M059J (cell line): ENCODE measurements around the gene SORCS3. TPM values are rescaled to one million over a fixed set of nuclear protein-coding genes. Genes with fewer than 3 reads are reported as not detected.

Source experiments
- DNase-seq: peaks from one replicate; pipeline ENCODE4 v3.0.0-alpha.2; 2012; ENCODE audit warnings: low read depth
- total RNA-seq: library from RNA; depleted of rRNA; stranded (reverse); fragments of >200 nt; shearing (Covaris generic); gene quantifications from 2 replicates; pipeline ENCODE4 v1.2.3, GENCODE V29; 2014

SORCS3 gene
- total RNA-seq, 1 experiment from 2014 or later, result not detected

DNA sequence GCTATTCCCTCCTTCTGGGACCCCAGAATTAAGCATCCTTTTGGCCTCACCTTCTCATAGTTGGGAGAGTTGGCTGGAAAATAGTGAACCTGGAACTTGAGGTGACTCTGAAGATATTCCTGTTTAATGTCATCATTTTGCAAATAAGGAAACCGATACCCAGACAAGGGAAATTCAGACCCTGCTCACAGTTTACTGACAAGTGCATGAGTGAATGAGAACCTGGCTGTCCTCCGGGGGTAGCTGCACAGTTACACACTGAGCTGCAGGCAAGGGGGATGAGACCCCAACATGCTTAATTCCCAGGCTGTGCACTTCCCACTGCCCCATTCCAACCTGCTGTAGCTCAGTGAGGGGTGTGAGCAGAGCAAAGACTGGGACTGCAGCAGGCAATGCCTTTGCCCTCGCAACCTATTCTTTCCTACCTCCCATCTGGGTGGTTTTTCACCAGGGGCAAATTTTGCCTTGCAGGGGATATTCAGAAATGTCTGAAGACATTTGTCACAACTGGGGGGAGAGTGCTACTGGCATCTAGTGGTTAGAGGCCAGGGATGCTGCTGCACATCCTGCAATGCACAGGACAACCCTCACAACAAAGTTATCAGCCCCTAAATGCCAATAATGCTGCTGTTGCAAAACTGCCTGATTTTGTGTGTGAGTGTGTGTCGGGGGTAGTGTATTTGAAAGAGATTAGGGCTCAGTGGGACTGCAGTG, 136.2 kb downstream of the SORCS3 start:
- no peak for DNase-seq

DNA sequence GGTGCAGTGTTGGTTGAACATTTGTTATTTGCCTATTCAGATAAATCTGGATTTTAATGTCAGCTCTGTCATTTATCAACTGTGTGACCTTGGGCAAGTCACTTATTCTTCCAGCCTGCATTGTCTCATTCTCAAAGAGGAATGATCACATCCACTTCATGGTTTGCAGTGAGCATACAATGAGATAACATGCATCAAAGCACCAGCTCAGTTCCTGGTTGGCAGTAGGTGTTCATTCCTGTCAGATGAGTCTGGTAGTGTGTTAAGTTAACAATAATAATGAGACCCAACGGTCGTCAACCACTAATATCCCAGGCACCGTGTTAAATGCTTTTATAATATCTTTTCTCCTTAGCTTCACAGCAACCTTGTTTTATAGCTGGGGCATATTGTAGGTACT, 137.3 kb downstream of the SORCS3 start:
- DNase-seq, result no peak

DNA sequence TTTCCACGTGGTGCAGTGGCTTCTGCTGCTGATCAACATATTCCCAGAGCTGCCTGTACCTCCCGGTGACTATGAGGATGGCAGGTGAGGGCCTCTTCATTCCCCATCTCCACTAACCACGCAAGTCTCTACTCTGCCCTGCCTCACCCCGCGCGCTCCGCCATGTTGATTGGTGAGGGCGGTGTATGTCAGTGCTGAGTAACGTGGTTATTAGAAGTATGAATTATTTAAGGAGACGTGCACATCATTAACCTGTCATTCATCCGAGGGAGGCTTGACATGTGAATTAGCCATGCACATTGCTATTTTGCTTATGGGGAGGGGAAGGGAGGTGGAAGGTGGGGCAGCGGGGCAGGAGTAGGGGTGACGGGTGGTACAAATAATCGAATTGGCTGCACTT, 138.6 kb downstream of the SORCS3 start:
- DNase-seq, result no peak

DNA sequence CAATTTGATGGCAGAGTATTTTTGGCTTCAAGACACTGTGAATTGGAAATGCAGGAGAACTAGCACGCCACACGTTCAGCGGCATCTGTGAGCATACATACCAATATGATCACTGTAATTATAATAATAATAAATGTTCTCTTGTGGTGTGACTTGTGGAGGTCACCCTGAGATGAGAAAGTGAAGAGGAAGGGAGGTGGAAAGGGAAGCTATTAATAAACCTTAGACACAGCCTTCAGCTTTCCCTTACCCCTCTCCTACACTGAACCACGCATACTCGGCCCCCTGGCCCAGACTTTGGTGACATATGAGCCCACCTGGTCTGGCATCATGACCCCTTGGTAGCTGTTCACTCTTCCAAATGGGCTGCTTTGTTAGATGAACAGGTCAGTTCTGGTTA, 139.1 kb downstream of the SORCS3 start:
- DNase-seq, result no peak

DNA sequence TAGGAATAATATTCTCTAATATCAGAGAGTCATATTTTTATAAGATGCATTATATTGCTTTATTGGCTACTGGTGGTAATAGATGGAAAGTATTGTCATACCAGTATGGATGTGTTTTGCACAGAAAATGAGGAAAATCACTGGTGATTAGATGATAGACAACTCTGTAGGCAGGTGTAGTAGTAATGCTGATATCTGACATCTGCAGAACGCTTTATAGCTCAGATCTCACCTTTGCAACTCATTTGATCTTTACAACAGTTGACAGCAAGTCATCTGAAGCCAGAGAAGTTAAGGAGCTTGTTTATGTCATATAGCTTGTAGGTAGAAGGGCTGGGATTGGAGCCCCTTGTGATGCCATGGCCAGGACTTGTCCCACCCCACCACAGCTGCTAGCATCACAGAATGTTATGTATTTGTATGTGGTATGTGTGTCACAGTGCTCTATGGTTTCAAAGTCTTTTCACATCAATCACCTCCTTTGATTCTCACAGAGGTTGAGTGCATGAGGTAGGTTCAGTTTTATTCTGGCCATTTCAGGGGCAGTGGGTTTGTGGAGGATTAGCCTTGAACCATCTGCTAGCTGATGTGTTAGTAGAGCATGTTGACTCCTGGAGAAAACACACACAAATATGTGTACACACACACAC, 140.0 kb downstream of the SORCS3 start:
- no peak for DNase-seq

DNA sequence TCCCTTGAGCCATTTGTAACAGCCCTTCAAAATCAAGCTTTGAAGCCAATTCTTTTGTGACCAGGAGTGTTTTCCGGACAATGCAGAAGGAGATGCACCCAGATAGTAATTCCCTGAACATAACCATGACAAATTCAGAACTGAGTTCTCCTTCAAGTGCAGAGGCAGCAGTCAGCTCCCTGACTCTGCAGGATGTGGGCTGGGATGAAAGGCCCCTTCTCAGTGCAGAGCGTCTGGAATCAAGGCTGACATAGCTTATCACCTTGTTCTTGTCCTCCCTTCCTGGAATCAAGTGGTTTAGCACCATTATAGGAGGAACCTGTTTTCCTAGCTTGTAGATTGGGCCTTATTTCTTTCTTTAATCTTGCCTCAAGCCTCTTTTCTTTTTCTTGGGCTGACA, 143.4 kb downstream of the SORCS3 start:
- no peak for DNase-seq

DNA sequence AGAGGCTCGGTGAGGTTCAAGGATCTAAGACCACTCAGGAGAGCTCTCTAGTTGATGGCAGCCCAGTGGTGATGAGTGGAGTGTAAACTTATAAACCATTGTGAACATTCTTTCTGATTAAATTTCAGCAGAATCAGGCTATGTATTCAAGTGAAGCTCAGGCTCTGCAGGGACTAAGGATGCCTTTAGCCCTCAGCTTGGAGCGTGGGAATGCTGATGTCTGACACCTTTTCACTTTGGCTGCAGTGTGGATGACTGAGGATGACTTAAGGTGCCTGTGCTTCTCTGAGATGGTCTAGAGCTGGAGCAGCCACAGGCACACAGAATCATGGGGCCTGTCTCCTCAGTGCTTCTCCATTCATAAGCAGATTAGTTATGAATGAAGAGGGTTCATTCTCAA, 150.4 kb downstream of the SORCS3 start:
- DNase-seq, result no peak

DNA sequence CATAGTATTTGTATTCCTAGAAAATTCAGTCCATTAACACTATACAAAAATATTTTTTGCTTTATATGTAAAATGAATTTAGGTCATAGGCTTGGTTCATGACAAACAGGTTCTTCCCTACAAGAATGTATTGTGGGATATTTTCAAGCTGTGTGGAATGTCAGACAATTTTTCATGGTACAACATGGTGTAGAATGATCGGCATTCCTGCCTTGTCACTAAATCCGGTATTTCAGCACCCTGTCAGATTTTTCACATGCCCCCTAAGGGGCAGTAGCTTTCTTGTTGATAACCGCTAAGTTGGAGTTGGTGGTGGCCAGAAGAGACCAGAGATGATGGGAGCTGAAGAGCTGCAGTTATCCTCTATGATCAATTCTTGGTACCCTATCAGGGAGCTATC, 154.3 kb downstream of the SORCS3 start:
- DNase-seq, result no peak

DNA sequence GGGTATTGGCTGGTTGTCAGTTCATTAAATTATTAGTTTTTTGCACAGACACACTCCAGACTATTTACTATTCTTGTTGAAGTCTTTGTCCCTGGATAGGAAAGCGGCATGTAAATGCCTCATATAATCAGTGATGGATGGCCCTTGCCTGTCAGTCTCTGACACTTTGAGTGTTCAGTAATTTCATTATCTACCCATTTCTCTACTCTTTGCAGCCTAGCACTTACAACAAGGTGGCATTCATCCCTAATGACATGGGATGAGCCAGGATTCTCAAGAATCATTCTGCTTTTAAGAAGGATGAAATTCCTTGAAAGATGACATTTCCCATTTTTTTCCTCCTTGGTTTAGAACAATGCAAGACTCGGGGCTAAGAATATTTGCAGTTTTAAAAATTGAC, 155.7 kb downstream of the SORCS3 start:
- no peak for DNase-seq

DNA sequence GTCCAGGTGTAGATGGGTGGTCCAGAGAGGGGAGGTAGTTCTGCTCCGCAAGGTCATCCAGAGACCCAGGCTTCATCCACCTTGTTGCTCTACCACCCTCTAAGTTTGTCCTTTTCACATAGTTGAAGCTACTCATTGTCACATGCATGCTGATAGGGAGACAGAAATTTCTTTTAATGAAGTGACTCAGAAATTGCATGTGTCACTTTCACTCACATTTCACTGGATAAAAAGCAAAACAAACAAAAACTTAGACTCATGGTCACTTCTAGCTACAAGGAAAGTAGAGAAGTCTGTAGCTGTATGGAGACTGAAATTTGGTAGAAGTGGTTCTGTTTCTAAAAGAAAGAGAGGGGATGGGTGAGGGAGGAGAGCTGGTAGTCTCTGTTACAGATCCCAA, 161.9 kb downstream of the SORCS3 start:
- no peak for DNase-seq

DNA sequence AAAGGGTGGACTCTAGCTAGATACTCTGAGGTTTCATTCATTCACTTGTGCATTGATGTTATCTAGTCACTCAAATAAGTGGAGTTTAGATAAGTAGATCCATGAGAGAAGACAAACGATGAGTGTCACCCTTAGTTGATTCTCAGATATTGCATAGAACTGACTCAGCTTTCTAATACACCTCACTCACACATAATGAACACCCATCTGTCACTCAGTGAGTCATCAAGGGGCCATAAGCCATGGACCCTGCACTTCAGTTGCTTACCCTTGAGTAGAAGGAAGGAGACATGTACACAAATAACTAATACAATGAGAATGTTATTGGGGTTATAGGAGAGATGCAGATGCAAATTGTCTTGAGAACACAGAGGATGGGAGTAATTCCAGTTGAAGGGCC, 163.8 kb downstream of the SORCS3 start:
- DNase-seq, result no peak

DNA sequence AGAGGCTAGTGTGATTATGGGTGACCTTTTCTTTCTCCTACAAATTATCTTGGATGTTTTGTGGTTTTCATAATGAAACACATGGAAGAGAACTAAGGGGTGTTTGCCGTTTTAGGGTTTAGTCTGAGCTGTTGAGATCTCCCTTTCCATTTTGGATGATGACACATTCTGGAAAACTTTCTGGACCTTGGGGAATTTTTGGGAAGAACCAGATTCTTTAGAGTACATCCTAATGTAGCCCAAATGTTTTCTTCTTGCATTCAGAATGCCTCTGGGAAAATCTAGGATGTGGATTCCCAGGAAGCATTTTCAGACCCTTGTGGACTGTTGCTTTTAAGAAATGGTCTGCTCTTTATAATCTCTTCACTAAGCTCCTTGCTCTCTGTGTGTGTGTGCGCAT, 165.7 kb downstream of the SORCS3 start:
- DNase-seq, result no peak

DNA sequence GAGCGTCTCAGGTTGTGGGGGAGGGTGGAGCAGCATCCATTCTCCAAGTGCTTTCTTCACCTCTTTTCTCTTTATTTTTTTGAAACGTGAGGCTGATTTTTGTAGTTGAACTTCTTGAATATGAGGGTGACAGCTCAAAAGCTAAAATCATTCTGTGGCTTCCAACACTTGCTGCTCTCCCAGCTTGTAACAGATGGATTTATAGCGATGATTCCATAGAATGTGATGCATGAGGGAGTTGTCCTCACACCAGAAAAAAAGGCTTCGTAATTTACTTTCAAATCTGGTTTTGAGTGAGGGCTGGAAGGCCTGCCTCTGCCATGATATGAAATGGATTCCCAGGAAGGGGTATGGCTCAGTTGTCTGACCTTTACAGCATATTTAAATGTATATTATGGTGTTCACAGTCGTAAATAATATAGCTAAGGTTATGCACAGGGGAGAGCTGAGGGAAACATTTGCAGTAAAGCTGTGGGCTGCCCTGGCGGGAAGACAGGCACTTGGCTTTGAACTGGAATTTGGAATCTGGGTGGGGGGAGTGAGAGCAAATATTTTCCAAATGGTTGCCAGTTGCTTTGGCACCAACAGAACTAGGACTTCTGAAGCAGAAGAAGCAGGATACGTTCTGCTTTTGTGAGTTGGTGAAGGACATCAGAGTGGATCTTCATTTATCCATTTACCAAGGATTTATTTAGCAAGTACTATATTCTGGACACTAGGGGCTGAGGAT, 166.7 kb downstream of the SORCS3 start:
- no peak for DNase-seq

DNA sequence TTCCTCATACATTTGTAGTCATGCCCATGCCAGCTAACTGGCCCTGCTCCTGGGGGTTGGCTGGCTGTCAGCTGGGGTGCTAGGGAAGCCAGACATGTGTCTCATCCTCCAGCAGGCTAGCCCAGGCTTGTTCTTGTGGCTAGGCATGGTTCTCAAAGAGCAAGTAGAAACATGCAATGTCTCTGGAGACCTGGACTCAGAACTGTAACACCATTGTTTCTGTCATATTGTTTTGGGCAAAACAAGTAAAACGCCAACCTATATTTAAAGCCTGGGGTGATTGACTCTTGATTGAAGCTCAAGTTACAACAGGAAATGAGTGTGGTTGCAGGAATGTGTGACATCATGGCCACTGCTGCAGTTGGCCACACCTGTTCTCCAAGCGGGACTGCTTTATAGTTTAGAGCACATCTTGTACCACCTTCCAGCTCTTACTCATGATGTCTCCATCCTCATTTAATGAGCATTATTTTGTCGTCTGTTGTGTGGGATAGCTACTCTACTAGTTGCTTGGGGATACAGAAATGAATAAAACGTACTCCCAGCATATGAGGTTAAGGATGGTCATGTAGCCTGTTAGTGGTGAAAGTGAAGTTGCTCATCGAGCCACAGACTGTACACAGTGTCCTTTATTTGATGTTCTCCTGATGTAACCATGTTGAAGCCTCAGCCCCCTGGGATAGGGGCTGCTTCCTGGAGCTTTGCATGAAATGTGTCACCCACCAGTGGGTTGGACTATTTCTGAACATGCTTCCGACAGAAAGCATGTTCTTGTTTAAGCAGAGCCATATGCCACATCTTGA, 168.4 kb downstream of the SORCS3 start:
- peak; percentile 46 for DNase-seq

DNA sequence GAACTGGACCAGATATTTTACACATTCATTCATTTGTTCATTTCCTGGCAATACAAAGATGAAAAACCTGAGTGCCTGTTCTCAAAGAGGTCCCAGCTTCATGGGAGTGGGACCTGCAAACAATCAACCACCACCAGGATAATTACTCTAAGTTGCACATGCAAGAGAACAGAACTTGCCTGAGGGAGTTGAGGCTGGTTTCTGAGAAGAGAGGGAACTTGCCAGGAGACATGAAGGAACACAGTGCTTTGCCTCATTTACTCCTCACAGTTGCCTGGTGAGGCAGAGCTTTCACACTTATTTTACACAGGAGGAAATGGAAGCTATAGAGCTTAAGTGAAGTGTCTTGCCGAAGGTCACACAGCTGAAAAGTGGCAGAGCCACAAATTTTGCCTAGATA, 170.1 kb downstream of the SORCS3 start:
- DNase-seq, result no peak

DNA sequence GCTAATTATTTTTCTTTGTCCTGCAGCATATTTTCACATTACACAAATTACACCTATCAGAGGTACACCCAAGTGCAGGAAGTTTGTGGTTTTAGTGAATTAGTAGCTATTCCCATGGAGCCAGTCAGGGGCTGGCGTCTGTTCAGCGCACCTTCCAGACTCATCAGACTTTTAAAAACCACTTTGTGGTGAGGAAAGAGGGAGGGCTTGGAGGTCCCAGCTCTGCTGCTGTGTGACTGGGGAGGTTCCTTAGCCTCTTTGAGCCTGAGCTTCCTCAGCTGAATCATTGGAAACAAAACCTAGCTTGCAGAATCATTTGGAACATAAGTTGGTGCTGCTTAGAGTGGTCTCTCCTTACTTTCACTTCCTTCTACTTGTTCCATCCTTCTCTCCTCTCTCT, 175.4 kb downstream of the SORCS3 start:
- DNase-seq, result peak; percentile 4

DNA sequence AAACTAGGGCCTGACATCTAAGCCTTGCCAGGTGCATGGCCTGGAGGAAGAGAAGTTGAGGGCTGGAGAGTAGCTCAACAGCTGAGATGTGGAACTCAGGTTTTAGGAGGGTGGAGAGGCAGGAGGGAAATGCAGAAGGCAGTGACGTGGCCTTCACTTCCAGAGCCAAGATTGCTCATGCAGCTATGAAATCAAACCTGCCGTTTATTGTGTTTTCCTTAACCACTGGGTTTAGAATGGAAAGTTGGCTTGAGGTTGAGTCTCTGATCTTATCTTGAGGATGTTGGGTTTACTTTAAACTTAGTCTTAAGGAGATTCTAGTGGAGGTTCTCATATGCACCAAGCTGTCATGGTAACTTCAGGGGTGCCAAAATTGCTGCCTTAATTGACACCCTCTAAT, 178.6 kb downstream of the SORCS3 start:
- DNase-seq, result peak; percentile 3

DNA sequence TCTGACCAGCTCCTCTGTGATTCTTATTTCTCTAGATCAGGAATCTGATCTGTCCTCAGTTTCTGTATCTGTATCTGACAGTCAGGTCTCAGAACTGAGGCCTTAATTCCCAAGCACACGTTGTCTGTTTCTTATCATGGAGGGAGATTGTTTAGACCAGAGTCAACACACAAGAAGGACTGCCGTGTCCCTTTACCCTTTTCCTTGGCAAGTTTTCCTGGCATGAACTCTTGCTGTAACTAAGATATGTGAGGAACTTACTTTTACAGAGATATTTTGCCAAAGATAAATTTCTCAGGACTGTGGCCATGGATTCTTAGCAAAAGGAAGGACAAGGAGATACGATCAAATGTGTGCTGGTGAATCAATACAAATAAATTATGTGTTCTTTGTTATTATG, 181.0 kb downstream of the SORCS3 start:
- no peak for DNase-seq

DNA sequence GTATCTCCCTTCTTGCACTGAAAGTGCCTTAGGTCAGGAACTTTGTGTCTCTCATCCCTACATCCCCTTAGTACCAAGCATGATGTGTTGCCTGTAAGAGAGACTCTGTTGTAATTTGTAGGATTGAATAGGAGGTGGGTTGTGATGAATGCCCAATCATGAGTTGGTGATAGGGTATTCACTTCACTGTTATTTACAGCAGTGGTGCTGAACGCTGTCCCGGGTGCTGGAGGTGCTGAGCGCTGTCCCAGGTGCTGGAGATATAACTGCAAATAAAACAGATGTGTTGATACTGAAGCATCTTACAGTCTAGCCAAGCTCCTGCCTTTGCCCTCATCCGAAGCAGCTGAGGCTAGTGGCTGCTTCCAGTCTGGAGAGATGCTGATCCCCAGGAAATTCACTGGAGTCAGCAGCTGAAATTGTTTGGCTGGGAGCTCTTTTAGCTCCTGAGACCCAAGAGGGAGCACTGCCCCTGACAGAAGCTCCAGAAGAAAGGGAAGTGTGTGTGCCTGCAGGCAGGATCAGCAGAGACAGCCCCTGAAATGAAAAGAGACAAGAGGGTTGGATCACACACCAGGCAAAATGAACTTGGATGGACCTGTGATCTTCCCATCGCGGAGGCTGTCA, 183.4 kb downstream of the SORCS3 start:
- peak; percentile 17 for DNase-seq

DNA sequence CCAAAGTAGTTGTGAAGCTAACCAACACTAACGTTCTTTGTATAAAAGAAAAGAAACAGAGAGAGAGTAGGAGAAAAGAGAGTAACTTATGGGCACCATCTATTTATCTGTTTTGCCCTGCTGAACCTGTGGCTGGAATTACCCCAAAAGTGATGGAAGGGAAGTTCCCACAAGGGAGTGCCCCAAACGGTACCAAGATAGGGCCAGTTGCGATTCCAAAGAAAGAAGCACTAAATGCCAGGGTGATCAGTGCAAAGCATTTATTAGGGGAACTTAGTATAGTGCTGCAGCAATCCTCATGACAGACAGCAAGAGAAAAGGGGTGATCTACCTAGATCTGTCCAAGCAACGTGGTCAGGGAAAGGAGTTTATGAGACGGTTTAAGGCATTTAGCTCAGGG, 190.2 kb downstream of the SORCS3 start:
- DNase-seq, result no peak

DNA sequence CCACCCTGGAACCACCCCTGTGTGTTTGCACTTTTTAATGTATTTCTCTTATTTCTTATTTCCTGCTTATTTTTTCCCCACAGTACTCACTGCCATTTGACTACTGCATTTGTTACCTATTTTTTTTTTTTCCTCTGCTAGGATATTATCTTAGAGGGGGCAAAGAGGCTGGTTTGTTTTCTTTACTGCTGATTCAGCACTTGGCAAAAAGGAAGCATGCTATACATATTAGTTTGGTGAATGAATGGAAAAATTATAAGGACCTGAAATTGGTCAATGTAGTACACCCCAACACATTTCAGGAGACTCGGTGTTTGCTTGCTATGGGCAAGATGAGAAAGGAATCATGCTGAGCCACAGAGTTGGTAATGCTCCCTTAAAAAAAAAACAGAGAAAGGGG, 193.5 kb downstream of the SORCS3 start:
- no peak for DNase-seq

DNA sequence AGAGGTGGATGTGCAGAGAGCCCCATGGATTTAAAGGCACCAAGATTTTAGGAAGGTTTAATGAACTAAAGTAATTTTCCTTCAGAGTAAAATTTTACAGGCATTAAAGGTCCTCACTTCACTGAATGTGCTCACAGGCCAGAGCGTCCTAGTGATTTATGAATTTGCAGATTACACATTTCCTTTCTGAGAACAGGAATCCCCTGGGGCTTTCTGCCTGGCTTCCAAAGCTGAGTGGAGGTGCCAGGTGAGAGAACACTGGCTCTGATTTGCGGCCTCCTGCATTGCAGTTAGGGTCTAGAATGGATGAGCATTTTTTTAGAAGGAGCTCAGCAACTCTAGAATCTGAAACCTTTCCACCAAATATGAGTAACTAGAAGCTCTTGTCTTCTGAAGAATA, 194.3 kb downstream of the SORCS3 start:
- no peak for DNase-seq
